NCI-H2196 (cell line): ENCODE measurements around the gene LURAP1L.

Experiments
- DNase-seq: peaks from one replicate; lab custom pipeline; 2025; ENCODE audit not compliant: unreplicated experiment; lab: John Stamatoyannopoulos, UW

Gene LURAP1L

GRCh38 chr9:12776513-12777055 is 1.8 kb downstream of the LURAP1L start:
- DNase-seq = no peak

- no peak for DNase-seq
Measured at GRCh38 chr9:12777121-12778022, 2.6 kb downstream of the LURAP1L start.

GRCh38 chr9:12778389-12778788 is 3.6 kb downstream of the LURAP1L start:
- no peak for DNase-seq

- no peak for DNase-seq
Measured at GRCh38 chr9:12781226-12781733, 6.5 kb downstream of the LURAP1L start.

GRCh38 chr9:12783767-12784460 is 9.1 kb downstream of the LURAP1L start:
- no peak for DNase-seq

GRCh38 chr9:12784461-12785259 is 9.8 kb downstream of the LURAP1L start:
- DNase-seq = peak; percentile 93

- peak; percentile 64 for DNase-seq
Measured at GRCh38 chr9:12785260-12785770, 10.5 kb downstream of the LURAP1L start.

GRCh38 chr9:12785941-12786340 is 11.1 kb downstream of the LURAP1L start:
- DNase-seq = no peak

- no peak for DNase-seq
Measured at GRCh38 chr9:12790001-12790400, 15.2 kb downstream of the LURAP1L start.

GRCh38 chr9:12790883-12791282 is 16.1 kb downstream of the LURAP1L start:
- no peak for DNase-seq

- DNase-seq = no peak
Measured at GRCh38 chr9:12794101-12794799, 19.4 kb downstream of the LURAP1L start.

- no peak for DNase-seq
Measured at GRCh38 chr9:12796601-12797000, 21.8 kb downstream of the LURAP1L start.

GRCh38 chr9:12797037-12797436 is 22.2 kb downstream of the LURAP1L start:
- DNase-seq = no peak

GRCh38 chr9:12798066-12798770 is 23.4 kb downstream of the LURAP1L start:
- DNase-seq = no peak

GRCh38 chr9:12801187-12801586 is 26.4 kb downstream of the LURAP1L start:
- DNase-seq = no peak

- DNase-seq = no peak
Measured at GRCh38 chr9:12801663-12802062, 26.8 kb downstream of the LURAP1L start.

GRCh38 chr9:12802093-12802492 is 27.3 kb downstream of the LURAP1L start:
- no peak for DNase-seq

GRCh38 chr9:12808569-12808968 is 33.7 kb downstream of the LURAP1L start:
- DNase-seq = no peak

- no peak for DNase-seq
Measured at GRCh38 chr9:12809720-12810119, 34.9 kb downstream of the LURAP1L start.
